Skin epidermis (tissue), 12 donors: ENCODE measurements around the gene FBXO40.

ENCODE experiments used
- H3K27ac ChIP-seq, 21 experiments: fragments of 200-600 bp; sonication (generic) in 11 of 21; one replicate each; pipeline ENCODE4 v1.5.0; 2020; ENCODE audit warnings: mild to moderate bottlenecking in 3 of 21, inconsistent platforms in 2 of 21, moderate library complexity in 2 of 21
- H3K4me3 ChIP-seq, 7 experiments: fragments of 200-600 bp; sonication (generic) in 2 of 7; one replicate each; pipeline ENCODE4 v1.5.0; 2020; ENCODE audit warnings: inconsistent platforms in 2 of 7, mild to moderate bottlenecking in 2 of 7, moderate library complexity in 1 of 7

FBXO40 gene

DNA sequence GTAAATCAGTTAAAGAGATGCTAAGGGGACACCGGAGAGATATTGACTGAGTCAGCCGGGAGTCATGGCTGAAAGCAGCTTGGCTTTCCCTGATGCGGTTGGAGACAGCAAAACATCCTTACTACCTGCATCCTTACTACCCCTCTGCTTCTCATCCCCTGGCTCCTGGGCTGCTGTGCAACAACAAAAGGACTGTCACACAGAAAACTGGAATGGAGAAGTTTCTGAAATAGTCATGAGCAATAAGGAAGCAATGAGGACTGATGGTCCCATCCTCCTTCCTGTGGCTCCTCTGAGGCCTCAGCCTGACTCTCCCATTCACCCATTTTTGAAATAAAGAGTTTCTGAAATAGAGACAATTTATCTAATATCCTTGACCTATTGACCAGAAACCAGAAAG, 66.4 kb downstream of the FBXO40 start:
- Histone ChIP-seq H3K27ac (peak overlapping the region in 13 of 21 experiments; percentile 8 to 92 (median 82)), H3K4me3 (peak overlapping the region in 6 of 7 experiments; percentile 19 to 37 (median 30))

DNA sequence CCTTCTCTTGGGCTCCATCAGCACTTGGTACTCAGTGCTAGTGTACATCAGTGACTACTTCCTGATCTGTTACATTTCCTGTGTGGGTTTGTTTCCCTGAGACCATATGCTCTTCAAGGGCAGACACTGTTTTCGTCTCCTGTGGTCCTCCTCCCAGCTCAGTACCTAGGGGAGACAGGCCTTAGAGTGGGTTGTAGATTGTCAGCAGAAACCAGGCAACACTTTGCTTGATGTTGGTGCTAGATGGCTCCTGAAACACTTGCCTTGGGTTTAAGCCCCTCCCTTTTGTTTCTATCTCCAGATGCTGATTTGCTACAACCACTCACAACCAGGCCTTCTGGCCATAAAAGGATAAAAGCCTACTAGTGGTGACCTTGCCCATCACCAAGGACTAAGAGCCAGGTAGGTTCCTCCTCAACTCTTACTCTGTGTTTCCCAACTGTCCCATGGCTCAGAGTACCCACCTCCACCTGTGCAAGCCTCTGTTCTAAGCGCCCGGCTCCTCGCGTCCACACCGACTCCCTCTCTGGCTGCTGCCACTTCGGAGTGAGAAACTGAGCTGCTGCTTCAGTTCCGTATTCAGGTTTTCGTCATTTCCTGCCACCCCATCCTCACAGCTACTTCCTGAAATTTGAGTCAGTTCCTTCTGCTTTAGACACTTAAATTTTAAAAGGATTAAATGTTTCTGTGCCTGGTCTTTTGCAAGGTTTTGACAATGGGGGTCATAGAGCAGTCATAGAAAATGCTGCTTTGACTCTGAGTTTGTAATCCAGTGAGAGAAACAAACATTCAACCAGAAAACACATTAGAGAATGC, 67.4 kb downstream of the FBXO40 start, which contains the start of gene HCLS1:
Gene HCLS1 (minus strand): TSS at position 548 of the 816 bp plus-strand sequence. CDS start 2,556 bp downstream, outside the sequence.
- peak within 1 kb of the TSS in 20 of 21 experiments; percentile 43 to 92 (median 75) for H3K27ac ChIP-seq
- H3K4me3 ChIP-seq: peak within 1 kb of the TSS in 6 of 7 experiments; percentile 19 to 37 (median 30)

DNA sequence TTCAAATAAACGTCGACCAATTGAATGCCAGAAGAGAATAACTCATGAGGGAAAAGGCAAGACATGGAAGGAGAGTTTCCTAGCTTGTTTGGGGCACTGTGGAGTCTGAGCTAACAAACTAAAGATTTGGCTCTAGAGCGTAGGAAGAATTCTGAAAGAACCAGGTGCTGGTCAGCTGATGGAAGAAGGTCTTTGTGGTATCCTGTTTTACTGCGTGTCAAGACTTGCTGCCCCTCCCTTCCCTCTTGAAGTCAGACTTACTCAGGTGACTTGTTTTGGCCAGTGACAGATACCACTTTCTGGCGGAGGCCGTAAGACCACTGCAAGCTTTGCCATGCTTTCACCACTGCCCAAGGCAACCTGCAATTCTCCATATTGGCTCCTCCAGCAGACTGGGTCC, 68.2 kb downstream of the FBXO40 start:
- Histone ChIP-seq H3K27ac (peak overlapping the region in 17 of 21 experiments; percentile 51 to 92 (median 79)), H3K4me3 (peak overlapping the region in 1 of 7 experiments; percentile 8)

DNA sequence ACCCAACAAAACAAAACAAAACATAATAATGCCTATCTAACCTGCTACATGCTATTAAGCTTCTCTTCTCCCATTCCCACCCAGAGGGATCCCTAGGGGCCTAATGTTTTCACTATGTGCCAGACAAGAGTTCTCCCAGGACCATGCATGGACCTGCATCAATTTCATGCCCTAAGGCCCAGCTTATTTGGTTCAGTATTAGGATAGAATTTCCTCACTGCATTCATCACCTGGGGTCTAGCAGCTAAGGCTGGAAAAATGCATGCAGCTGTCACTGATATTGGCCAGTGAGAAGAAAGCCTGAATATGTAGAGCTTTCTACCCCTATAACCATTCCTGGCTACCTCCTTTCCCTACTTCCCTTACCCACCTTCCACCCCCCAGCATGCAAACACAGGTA, 69.6 kb downstream of the FBXO40 start:
- H3K4me3 ChIP-seq: no peak overlapping the region
- H3K27ac ChIP-seq: no peak overlapping the region

DNA sequence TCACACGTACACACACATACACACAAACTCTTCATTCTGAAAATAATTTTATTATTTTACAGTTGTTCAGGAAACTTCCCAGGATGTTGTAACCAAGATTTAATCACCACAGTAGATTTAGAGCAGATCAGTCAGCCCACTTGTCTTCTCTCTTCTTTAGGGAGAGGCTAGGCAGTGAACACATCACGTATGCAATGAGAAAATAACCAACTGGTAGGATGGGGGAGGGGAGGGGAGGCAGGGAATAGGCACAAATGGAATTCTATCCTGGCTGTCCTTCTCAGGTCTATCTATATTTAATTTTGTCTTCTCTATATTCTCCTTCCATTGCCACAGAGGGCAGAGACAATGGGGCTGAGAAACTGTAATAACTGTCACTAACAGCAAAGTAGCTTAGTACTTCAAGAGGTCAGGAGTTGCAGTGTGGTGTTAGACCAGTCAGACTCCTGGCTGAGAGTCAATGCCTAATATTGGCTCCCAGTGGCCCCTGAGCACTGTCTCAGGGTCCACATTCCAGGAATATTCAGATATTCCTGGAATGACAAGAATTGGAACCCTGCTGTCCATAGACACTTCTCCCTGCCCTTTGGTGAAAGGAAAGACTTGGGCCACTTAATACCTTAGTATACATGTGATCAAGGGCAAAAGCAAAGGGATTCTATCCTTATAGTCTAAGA, 70.1 kb downstream of the FBXO40 start:
- Histone ChIP-seq H3K4me3 (no peak overlapping the region), H3K27ac (no peak overlapping the region)

DNA sequence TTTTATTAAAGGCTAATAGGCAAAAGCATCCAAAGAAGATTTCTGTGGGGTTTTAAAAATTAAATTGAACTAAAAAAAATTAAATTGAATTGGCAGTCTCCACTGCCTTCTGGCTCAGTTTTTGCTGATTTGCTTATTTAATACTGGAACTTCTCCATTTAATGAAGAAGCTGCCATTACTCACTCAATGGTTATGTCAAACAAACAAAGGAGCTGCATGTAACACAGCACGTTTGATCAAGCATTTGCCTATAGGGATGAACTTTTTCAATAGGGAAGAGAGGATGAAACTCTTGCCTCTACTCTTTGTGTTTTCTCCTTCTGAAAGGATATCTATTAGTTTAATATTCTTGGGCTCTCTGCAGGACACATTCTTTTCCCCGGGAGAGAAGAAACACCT, 72.3 kb downstream of the FBXO40 start:
- H3K4me3 ChIP-seq: no peak overlapping the region
- peak overlapping the region in 2 of 21 experiments; percentile 2 to 3 for H3K27ac ChIP-seq

DNA sequence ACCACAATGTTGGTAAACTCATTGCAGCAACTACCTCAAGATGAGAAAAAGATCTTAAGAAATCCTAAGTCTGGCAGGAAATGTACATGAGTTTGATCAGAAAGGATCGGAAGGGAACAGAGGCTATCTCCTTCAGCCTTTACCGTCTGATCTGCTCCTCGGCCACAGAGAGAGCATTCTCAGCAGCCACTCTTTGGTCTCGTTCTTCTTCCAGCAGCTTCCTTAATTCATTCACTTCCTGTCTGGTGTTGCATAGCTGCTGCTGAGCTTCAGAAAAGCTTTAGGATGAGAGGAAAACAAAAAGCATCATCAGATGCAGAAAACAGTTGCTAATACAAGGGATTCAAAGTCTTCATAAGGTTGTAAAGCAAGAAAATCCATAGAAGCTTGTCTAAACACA, 74.2 kb downstream of the FBXO40 start:
- no peak overlapping the region for H3K4me3 ChIP-seq
- peak overlapping the region in 2 of 21 experiments; percentile 44 for H3K27ac ChIP-seq

DNA sequence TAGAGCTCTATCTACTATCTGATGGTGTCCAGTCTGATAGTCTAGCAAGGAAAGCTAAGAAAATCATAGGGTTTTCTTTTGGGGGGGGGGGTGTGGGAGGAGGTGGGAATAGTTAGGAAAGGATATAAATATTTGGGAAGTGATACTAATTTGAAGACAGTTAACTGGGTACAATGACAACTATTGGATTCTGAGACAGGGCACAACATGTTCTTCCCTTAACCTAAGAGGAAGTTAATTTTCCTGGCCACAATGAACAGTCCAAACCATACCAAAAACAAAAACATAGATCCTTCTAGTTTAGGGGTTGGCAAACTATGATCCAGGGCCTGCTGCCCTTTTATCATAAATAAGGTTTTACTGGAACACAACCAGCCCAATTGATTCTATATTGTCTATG, 77.5 kb downstream of the FBXO40 start:
- no peak overlapping the region for H3K4me3 ChIP-seq
- peak overlapping the region in 1 of 21 experiments; percentile 4 for H3K27ac ChIP-seq

DNA sequence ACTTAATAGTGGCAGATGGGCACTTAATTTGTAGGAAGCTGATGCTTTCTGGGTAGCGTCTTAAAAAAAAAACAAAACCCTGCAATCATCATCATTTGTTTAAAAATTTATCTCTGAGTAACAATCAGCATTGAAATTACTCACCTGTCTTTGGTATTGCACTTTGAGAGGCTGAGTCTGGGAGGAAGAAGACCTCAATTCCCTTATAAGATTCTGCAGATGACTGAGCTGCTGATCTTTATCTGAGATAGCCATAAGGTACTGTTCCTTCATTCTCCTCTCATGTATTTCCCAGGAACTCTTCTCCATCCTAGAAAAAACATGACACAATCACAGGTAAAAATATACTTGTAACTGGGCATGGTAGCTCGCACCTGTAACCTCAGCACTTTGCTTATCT, 84.0 kb downstream of the FBXO40 start:
- H3K27ac ChIP-seq: no peak overlapping the region
- no peak overlapping the region for H3K4me3 ChIP-seq
